ENCODE data around the gene IL1RN. TPM values are rescaled to one million over a fixed set of nuclear protein-coding genes. Genes with fewer than 3 reads are reported as not detected.

The IL1RN gene
- total RNA-seq, 4 donors from 2014 or later, result 0.67 to 1.3 (median 1.3) TPM; not detected in 1

- intact Hi-C loops (cut with DNase I), result no loop called here
- Histone ChIP-seq H3K27me3 (no peaks in the 10 kb centered on the region), H3K4me1 (peaks cover 29 to 58% of the 10 kb centered on the region in 2 donors), H3K27ac (peak overlapping the region; percentile 93 to 95 (median 94)), H3K36me3 (no peaks in the 10 kb centered on the region), H3K4me3 (replicated peaks in 1 of 3) (no peak overlapping the region), H3K9me3 (no peaks in the 10 kb centered on the region)
- 20 to 27% methylated on average over 11 of the region's 11 CpGs for WGBS, 2 donors
- TF ChIP-seq CTCF (IDR thresholded peaks at IDR 0.05) (peak in 1 of 6 experiments; percentile 6), POLR2A (IDR thresholded peaks at IDR 0.05) (no peak)
- peak; percentile 77 to 84 for DNase-seq
These were observed 48.6 kb downstream of the IL1RN start for GRCh38 chr2:113175736-113176695.

- no peaks in the 10 kb centered on the region for H3K9me3 ChIP-seq
- intact Hi-C loops (cut with DNase I), result no loop called here
- peak; percentile 69 to 72 for DNase-seq
- H3K27ac ChIP-seq, result peak overlapping the region; percentile 93 to 95 (median 94)
- no peaks in the 10 kb centered on the region for H3K36me3 ChIP-seq
- peaks cover 37 to 66% of the 10 kb centered on the region in 2 donors for H3K4me1 ChIP-seq
- H3K4me3 ChIP-seq (replicated peaks in 1 of 3), result no peak overlapping the region
- TF ChIP-seq POLR2A (IDR thresholded peaks at IDR 0.05), result peak in 1 of 2 donors; percentile 44
- peak in 1 of 6 experiments; percentile 13 for TF ChIP-seq CTCF (IDR thresholded peaks at IDR 0.05)
- 58 to 60% methylated on average over 7 of the region's 7 CpGs for WGBS, 2 donors
- H3K27me3 ChIP-seq, result no peaks in the 10 kb centered on the region
These were observed 49.4 kb downstream of the IL1RN start for GRCh38 chr2:113176696-113177355.

- Histone ChIP-seq H3K27ac (peak overlapping the region; percentile 93 to 95 (median 94)), H3K9me3 (no peaks in the 10 kb centered on the region), H3K27me3 (no peaks in the 10 kb centered on the region), H3K4me1 (peaks cover 46 to 80% of the 10 kb centered on the region in 2 donors), H3K4me3 (replicated peaks in 1 of 3) (no peak overlapping the region), H3K36me3 (no peaks in the 10 kb centered on the region)
- WGBS, 2 donors, result 73 to 84% methylated on average over 11 of the region's 11 CpGs
- intact Hi-C loops (cut with DNase I), result no loop called here
- TF ChIP-seq CTCF (IDR thresholded peaks at IDR 0.05) (no peak), POLR2A (IDR thresholded peaks at IDR 0.05) (no peak)
- DNase-seq, result no peak
These were observed 50.8 kb downstream of the IL1RN start for GRCh38 chr2:113178069-113178746.

GRCh38 chr2:113178891-113179290 is 51.5 kb downstream of the IL1RN start:
- Histone ChIP-seq H3K9me3 (no peaks in the 10 kb centered on the region), H3K36me3 (no peaks in the 10 kb centered on the region), H3K27ac (peak overlapping the region; percentile 6 to 95 (median 91)), H3K4me1 (peaks cover 46 to 82% of the 10 kb centered on the region in 2 donors), H3K4me3 (replicated peaks in 1 of 3) (no peak overlapping the region), H3K27me3 (no peaks in the 10 kb centered on the region)
- WGBS, 2 donors, result 88 to 91% methylated on average over 4 of the region's 4 CpGs
- intact Hi-C loops (cut with DNase I), result no loop called here
- no peak for DNase-seq
- no peak for TF ChIP-seq POLR2A (IDR thresholded peaks at IDR 0.05)

- 92 to 93% methylated on average over 8 of the region's 8 CpGs for WGBS, 2 donors
- peaks cover 46 to 82% of the 10 kb centered on the region in 2 donors for H3K4me1 ChIP-seq
- H3K36me3 ChIP-seq, result no peaks in the 10 kb centered on the region
- intact Hi-C loops (cut with DNase I), result no loop called here
- no peak for TF ChIP-seq POLR2A (IDR thresholded peaks at IDR 0.05)
- TF ChIP-seq CTCF (IDR thresholded peaks at IDR 0.05), result no peak
- no peak for DNase-seq
- no peaks in the 10 kb centered on the region for H3K27me3 ChIP-seq
- H3K9me3 ChIP-seq, result no peaks in the 10 kb centered on the region
- H3K27ac ChIP-seq, result peak overlapping the region; percentile 14 to 95 (median 91)
- H3K4me3 ChIP-seq (replicated peaks in 1 of 3), result no peak overlapping the region
These were observed 52.1 kb downstream of the IL1RN start for GRCh38 chr2:113179446-113180045.

All from thyroid gland (tissue), 4 donors.